Activated T-cell treated with anti-CD3 and anti-CD28 coated beads, Interleukin-2, amount 50 U/mL, for 72 hours (primary cell): ENCODE measurements around the gene SLC25A29. TPM values are rescaled to one million over a fixed set of nuclear protein-coding genes. Genes with fewer than 3 reads are reported as not detected.
A peak's percentile ranks its signal among the peaks of the same experiment; 100 is the strongest.

Source experiments
- ATAC-seq, 2 donors: fragments of 150-1000 bp; cut with Tn5 transposase; replicated peaks in 1 of 2; 2 replicates each; pipeline ENCODE4 v1.10.0; 2021; ENCODE audit warnings: moderate library complexity in 2 of 2, mild to moderate bottlenecking in 1 of 2
- DNase-seq, 2 donors: peaks; one replicate each; pipeline ENCODE4 v3.0.0; 2021 to 2022; ENCODE audit warnings: mixed read lengths in 1 of 2
- H3K27ac Mint-ChIP-seq: one replicate; pipeline ENCODE4 v1.8.0; 2022; ENCODE audit warnings: mild to moderate bottlenecking, moderate library complexity, mixed read lengths
- H3K27me3 Mint-ChIP-seq: one replicate; pipeline ENCODE4 v1.8.0; 2022; ENCODE audit warnings: low read depth, mixed read lengths
- H3K36me3 Mint-ChIP-seq, 2 donors: one replicate each; pipeline ENCODE4 v1.8.0; 2022; ENCODE audit warnings: mixed read lengths in 2 of 2, mild to moderate bottlenecking in 1 of 2; ENCODE audit not compliant: insufficient read depth in 2 of 2
- H3K4me1 Mint-ChIP-seq: one replicate; pipeline ENCODE4 v1.8.0; 2022; ENCODE audit warnings: low read depth, mixed read lengths
- H3K4me3 Mint-ChIP-seq, 2 donors: one replicate each; pipeline ENCODE4 v1.8.0; 2022; ENCODE audit warnings: mild to moderate bottlenecking in 2 of 2, mixed read lengths in 2 of 2, moderate library complexity in 2 of 2
- H3K9me3 Mint-ChIP-seq, 2 donors: one replicate each; pipeline ENCODE4 v1.8.0; 2022; ENCODE audit warnings: mixed read lengths in 2 of 2
- total RNA-seq, 2 donors: library from RNA; stranded (reverse); gene quantifications; one replicate each; pipeline ENCODE4 v1.2.3, GENCODE V29; 2022

SLC25A29 gene
- total RNA-seq, 2 donors from 2014 or later: 22.7 to 47.2 TPM

- H3K4me1 Mint-ChIP-seq: peaks cover 45% of the 10 kb centered on the region
- H3K36me3 Mint-ChIP-seq: peaks cover 6 to 18% of the 10 kb centered on the region in 2 donors
- H3K27ac Mint-ChIP-seq: no peak overlapping the region
- no peak overlapping the region for H3K4me3 Mint-ChIP-seq
- H3K9me3 Mint-ChIP-seq: no peaks in the 10 kb centered on the region
- no peak for ATAC-seq
- no peak for DNase-seq
- H3K27me3 Mint-ChIP-seq: no peaks in the 10 kb centered on the region
Measured at GRCh38 chr14:100267990-100268389, 38.3 kb downstream of the SLC25A29 start.

DNA sequence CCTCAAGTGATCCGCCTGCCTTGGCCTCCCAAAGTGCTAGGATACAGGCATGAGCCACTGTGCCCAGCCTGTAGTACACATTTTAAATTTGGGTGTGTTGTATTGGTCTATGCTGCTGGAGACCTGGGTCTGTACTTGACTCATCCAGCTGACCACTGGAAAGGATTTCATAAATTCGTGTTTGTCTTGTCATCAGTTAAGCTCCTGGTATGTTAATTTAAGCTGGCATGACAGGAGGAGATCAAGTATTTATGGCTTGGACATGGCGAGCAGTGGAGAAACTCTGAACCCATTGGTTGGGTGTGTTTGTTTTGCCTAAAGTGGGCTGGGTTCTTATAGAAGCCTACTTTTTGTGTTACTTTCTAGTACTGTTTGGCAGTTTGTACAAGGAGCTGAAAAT lies 43.1 kb downstream of the SLC25A29 start:
- peaks cover 80% of the 10 kb centered on the region for H3K4me1 Mint-ChIP-seq
- peaks cover 6 to 22% of the 10 kb centered on the region in 2 donors for H3K36me3 Mint-ChIP-seq
- H3K9me3 Mint-ChIP-seq: no peaks in the 10 kb centered on the region
- no peak overlapping the region for H3K4me3 Mint-ChIP-seq
- H3K27ac Mint-ChIP-seq: peak overlapping the region; percentile 11
- no peaks in the 10 kb centered on the region for H3K27me3 Mint-ChIP-seq
- ATAC-seq (no peak), DNase-seq (no peak)

DNA sequence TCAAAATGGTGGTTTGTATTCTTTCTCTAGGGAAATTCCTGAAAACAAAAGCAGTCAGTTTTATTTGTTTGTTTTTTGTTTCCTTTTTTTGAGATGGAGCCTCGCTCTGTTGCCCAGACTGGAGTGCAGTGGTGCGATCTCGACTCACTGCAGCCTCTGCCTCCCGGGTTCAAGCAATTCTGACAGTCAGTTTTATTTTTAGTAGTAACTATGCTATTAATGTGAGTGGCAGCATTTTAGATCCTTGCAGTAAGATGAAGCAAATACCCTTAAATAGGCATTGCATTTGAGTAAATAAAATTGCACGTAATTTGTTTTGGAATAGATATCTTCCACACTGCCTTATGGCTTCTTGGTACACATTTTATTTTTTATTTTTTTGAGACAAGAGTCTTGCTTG lies 43.7 kb downstream of the SLC25A29 start:
- Mint-ChIP-seq H3K4me3 (no peak overlapping the region), H3K36me3 (peaks cover 6 to 19% of the 10 kb centered on the region in 2 donors)

DNA sequence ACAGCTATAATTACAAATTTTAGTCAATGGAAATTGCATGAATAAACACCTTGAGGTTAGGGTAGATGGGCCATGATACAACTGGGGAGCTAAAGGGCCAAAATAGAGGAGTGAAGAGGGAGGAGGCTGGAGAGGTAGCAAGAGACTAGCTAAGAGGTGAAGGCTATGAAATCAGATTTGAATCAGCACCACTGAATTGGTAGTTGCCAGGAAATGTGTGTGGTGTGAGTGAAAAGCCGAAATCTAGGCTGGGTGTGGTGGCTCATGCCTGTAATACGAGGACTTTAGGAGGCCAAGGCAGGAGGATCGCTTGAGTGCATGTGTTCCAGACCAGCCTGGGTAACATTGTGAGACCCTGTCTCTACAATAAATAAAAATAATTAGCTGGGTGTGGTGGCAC lies 44.6 kb downstream of the SLC25A29 start:
- Mint-ChIP-seq H3K36me3 (peaks cover 6 to 19% of the 10 kb centered on the region in 2 donors), H3K4me1 (peaks cover 88% of the 10 kb centered on the region), H3K27ac (peak overlapping the region; percentile 42), H3K4me3 (peak overlapping the region; percentile 33 to 57), H3K27me3 (no peaks in the 10 kb centered on the region), H3K9me3 (no peaks in the 10 kb centered on the region)
- ATAC-seq: peak; percentile 88 to 90
- DNase-seq: peak; percentile 49 to 57

More for the DNA sequence above, 43.7 kb downstream of the SLC25A29 start:
- no peaks in the 10 kb centered on the region for H3K27me3 Mint-ChIP-seq
- H3K27ac Mint-ChIP-seq: no peak overlapping the region
- ATAC-seq (no peak), DNase-seq (no peak)
- H3K9me3 Mint-ChIP-seq: no peaks in the 10 kb centered on the region
- H3K4me1 Mint-ChIP-seq: peaks cover 80% of the 10 kb centered on the region

GRCh38 chr14:100256339-100256895 lies 49.8 kb downstream of the SLC25A29 start:
- Mint-ChIP-seq H3K27ac (peak overlapping the region; percentile 93), H3K4me1 (peaks cover 80% of the 10 kb centered on the region), H3K27me3 (no peaks in the 10 kb centered on the region), H3K36me3 (peaks cover 0 to 3% of the 10 kb centered on the region in 2 donors), H3K4me3 (peak overlapping the region in 1 of 2 donors; percentile 49), H3K9me3 (no peaks in the 10 kb centered on the region)
- DNase-seq: no peak
- peak; percentile 19 to 32 for ATAC-seq

DNA sequence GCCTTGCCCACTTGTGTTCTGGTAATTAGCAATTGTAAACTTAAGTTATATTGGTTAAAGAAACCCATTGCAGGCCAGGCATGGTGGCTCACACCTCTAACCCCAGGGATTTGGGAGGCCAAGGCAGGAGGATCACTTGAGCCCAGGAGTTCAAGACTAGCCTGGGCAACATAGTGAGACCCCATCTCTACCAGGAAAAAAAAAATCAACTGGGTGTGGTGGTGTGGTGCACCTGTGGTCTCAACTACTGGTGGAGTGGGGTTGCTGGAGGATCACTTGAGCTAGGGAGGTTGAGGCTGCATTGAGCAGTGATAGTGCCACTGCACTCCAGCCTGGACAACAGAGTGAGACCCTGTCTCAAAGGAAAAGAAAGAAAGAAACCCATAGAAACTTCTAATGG lies 53.6 kb downstream of the SLC25A29 start:
- Mint-ChIP-seq H3K4me1 (peaks cover 74% of the 10 kb centered on the region), H3K4me3 (no peak overlapping the region), H3K27ac (peak overlapping the region; percentile 58), H3K36me3 (peaks cover 0 to 5% of the 10 kb centered on the region in 2 donors), H3K27me3 (no peaks in the 10 kb centered on the region), H3K9me3 (no peaks in the 10 kb centered on the region)
- ATAC-seq (no peak), DNase-seq (no peak)

- Mint-ChIP-seq H3K36me3 (peaks cover 0 to 8% of the 10 kb centered on the region in 2 donors), H3K27me3 (no peaks in the 10 kb centered on the region), H3K27ac (no peak overlapping the region), H3K4me1 (peaks cover 73% of the 10 kb centered on the region), H3K9me3 (no peaks in the 10 kb centered on the region), H3K4me3 (no peak overlapping the region)
- ATAC-seq (no peak), DNase-seq (no peak)
Measured at GRCh38 chr14:100250732-100251465, 55.3 kb downstream of the SLC25A29 start.

DNA sequence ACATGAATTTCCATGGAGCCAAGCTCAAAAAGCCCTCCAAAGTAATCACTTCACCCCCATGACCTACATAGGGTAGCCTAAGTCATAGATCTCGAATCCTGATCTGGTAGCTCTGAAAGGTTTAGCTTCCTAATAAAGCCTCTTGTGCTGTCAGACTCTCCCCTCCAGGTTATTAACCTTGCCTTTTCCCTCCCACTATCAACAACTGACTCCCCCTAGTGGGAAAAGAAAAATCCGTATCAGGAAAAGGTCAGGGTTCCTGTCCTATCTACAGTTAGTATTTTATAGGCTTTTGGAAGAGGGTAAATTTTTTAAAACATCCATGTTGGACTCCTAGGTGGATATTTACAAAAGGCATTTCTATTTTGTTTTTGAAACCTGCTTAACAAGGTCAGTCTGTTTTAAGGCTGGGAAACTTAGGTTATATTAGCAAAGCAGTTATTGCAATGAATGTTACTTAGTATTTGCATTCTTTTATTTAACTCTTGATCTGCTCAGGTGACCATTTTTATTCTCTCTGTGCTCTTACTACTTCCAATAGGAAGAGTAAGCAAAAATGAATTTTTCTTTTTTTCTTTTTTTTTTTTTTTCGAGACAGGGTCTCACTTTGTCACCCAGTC lies 59.3 kb downstream of the SLC25A29 start:
- H3K27me3 Mint-ChIP-seq: no peaks in the 10 kb centered on the region
- peak overlapping the region; percentile 77 for H3K27ac Mint-ChIP-seq
- peak; percentile 41 to 55 for ATAC-seq
- peaks cover 78% of the 10 kb centered on the region for H3K4me1 Mint-ChIP-seq
- DNase-seq: no peak
- H3K36me3 Mint-ChIP-seq: peaks cover 8 to 19% of the 10 kb centered on the region in 2 donors
- H3K9me3 Mint-ChIP-seq: no peaks in the 10 kb centered on the region
- H3K4me3 Mint-ChIP-seq: peak overlapping the region in 1 of 2 donors; percentile 25

DNA sequence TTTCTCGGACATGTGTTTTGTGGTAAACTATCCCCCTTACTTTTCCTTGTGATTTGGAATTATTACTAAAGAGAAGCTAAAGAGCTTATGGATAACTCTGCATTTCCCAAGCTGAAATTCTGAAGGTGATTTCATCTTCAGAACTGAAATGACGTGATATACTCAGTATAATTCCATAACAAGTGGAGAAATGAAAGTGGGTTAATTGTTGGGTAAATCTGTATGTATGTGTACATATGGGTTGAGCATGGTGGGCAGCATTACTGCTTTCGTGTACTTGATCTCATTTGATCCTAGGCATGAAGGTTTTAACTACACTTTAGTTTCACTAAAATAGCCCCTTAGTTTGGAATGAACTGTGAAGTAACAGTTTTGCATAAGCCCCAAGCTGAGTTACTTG lies 63.2 kb downstream of the SLC25A29 start:
- H3K27ac Mint-ChIP-seq: peak overlapping the region; percentile 95
- H3K4me3 Mint-ChIP-seq: peak overlapping the region; percentile 92 to 99
- peaks cover 14 to 22% of the 10 kb centered on the region in 2 donors for H3K36me3 Mint-ChIP-seq
- ATAC-seq (no peak), DNase-seq (no peak)
- H3K4me1 Mint-ChIP-seq: peaks cover 61% of the 10 kb centered on the region
- no peaks in the 10 kb centered on the region for H3K9me3 Mint-ChIP-seq
- no peaks in the 10 kb centered on the region for H3K27me3 Mint-ChIP-seq

DNA sequence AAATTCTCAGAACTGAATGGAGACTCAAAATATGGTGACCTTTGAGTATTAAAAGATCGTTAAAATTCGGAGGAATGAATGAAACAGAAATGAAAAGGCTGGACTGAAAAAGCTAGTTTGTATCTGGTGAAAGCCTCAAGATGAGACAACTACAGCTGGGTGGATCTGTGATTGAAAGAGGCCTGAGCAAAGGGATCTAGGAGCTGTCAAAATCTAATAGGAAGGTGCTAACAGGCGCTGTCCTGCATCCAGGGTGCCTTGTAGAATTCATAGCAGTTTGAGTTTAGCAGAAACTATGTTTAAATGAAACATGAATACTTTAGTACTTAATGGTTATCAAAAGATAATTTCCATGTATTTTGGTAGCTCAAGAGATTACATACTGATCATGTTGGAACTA lies 65.0 kb downstream of the SLC25A29 start:
- Mint-ChIP-seq H3K36me3 (peaks cover 18 to 23% of the 10 kb centered on the region in 2 donors), H3K4me1 (peaks cover 58% of the 10 kb centered on the region), H3K27me3 (no peaks in the 10 kb centered on the region), H3K27ac (peak overlapping the region; percentile 99), H3K9me3 (no peaks in the 10 kb centered on the region), H3K4me3 (peak overlapping the region; percentile 92 to 99)
- no peak for DNase-seq
- ATAC-seq: no peak

Other genes with a start within 250 kb of the SLC25A29 start
- 100 to 1,000 TPM; 279 to 343 TPM for gene EVL, start 241.0 kb downstream of the SLC25A29 start, total RNA-seq
- gene DEGS2, start 146.8 kb downstream of the SLC25A29 start, total RNA-seq: 1 to 10 TPM; 1.8 to 4.2 TPM
- gene YY1, start 67.3 kb downstream of the SLC25A29 start, total RNA-seq: 10 to 100 TPM; 93.0 to 99.8 TPM
- not detected for gene SLC25A47, start 16.9 kb upstream of the SLC25A29 start, total RNA-seq
- gene WDR25, start 70.0 kb upstream of the SLC25A29 start, total RNA-seq: 10 to 100 TPM; 12.5 to 13.6 TPM